PC-9 (cell line): ENCODE data around the gene SLC2A8. TPM values are rescaled to one million over a fixed set of nuclear protein-coding genes. Genes with fewer than 3 reads are reported as not detected.

ENCODE experiments used
- BruUV-seq: library from RNA; stranded (reverse); fragments of 400-500 nt; replicated peaks from 2 replicates; lab custom pipeline; 2021; lab: Mats Ljungman, UMichigan
- CTCF ChIA-PET: fragments of 300-600 bp; sonication (Branson Sonifier 250); formaldehyde crosslinking; loops from one replicate; lab custom pipeline; 2022; ENCODE audit warnings: antibody characterized with exemption; lab: Charles Lee
- POLR2A ChIA-PET: fragments of 300-600 bp; sonication (Branson Sonifier 250); formaldehyde crosslinking; loops from one replicate; lab custom pipeline; 2022; ENCODE audit warnings: antibody characterized with exemption; ENCODE audit not compliant: unreplicated experiment; lab: Charles Lee
- DNase-seq, 2 experiments: peaks; one replicate each; pipeline versions ENCODE4 v3.0.0 to v3.0.0-alpha.2; 2015 to 2022; ENCODE audit warnings: mixed read lengths in 1 of 2
- H2AFZ ChIP-seq: fragments of 200-600 bp; sonication (generic); 2 replicates; pipeline ENCODE4 v1.8.1; 2017; ENCODE audit warnings: antibody characterized with exemption
- H3F3A ChIP-seq: fragments of 200-600 bp; sonication (generic); 2 replicates; pipeline ENCODE4 v1.8.1; 2017; ENCODE audit warnings: antibody characterized with exemption, mild to moderate bottlenecking, low read depth; ENCODE audit not compliant: insufficient read depth
- H3K27ac ChIP-seq: fragments of 200-600 bp; sonication (generic); 2 replicates; pipeline ENCODE4 v1.6.1; 2016; ENCODE audit warnings: mixed run types
- H3K27me3 ChIP-seq: fragments of 200-600 bp; sonication (generic); 2 replicates; pipeline ENCODE4 v1.6.1; 2016; ENCODE audit warnings: low read depth, mixed run types; ENCODE audit not compliant: insufficient read depth
- H3K36me3 ChIP-seq: fragments of 200-600 bp; sonication (generic); 2 replicates; pipeline ENCODE4 v1.6.1; 2016; ENCODE audit warnings: low read depth, mixed run types
- H3K4me1 ChIP-seq: fragments of 200-600 bp; sonication (generic); replicated peaks from 2 replicates; pipeline ENCODE4 v1.6.1; 2016; ENCODE audit warnings: mixed run types; ENCODE audit not compliant: insufficient read depth
- H3K4me2 ChIP-seq: fragments of 200-600 bp; sonication (generic); 2 replicates; pipeline ENCODE4 v1.6.1; 2017; ENCODE audit warnings: mixed run types
- H3K4me3 ChIP-seq: fragments of 200-600 bp; sonication (generic); 2 replicates; pipeline ENCODE4 v1.6.1; 2016; ENCODE audit warnings: mixed run types
- H3K79me2 ChIP-seq: fragments of 200-600 bp; sonication (generic); 2 replicates; pipeline ENCODE4 v1.6.1; 2017; ENCODE audit warnings: low read depth, mixed run types
- H3K9me2 ChIP-seq: fragments of 200-600 bp; sonication (generic); 2 replicates; pipeline ENCODE4 v1.8.1; 2017; ENCODE audit warnings: mild to moderate bottlenecking; ENCODE audit not compliant: insufficient read depth
- H3K9me3 ChIP-seq: fragments of 200-600 bp; sonication (generic); 2 replicates; pipeline ENCODE4 v1.8.1; 2016; ENCODE audit warnings: low read depth; ENCODE audit not compliant: insufficient read depth
- H4K20me1 ChIP-seq: fragments of 200-600 bp; sonication (generic); 2 replicates; pipeline ENCODE4 v1.8.1; 2017; ENCODE audit not compliant: insufficient read depth
- CTCF ChIP-seq: fragments of 200-600 bp; sonication (generic); conservative IDR thresholded peaks from 2 replicates; pipeline ENCODE4 v1.6.1; 2017; ENCODE audit warnings: mixed run types, antibody characterized with exemption, mild to moderate bottlenecking, moderate library complexity
- EZH2 ChIP-seq: fragments of 200-600 bp; sonication (generic); IDR thresholded peaks from 2 replicates; pipeline ENCODE4 v1.8.0; 2017; ENCODE audit warnings: antibody characterized with exemption, low read depth
- intact Hi-C: fragments of 100-400 bp; cut with micrococcal nuclease; formaldehyde crosslinking; loops from one replicate; pipeline ENCODE4 v1.10.0; 2022; ENCODE audit not compliant: unreplicated experiment
- total RNA-seq: library from RNA; stranded (reverse); gene quantifications from 2 replicates; pipeline ENCODE4 v1.2.3, GENCODE V29; 2021

Gene SLC2A8
- total RNA-seq, 1 experiment from 2014 or later, result 19.1 TPM

GRCh38 chr9:127360250-127360649 lies 36.7 kb upstream of the SLC2A8 start:
- no peaks in the 10 kb centered on the region for H4K20me1 ChIP-seq
- TF ChIP-seq EZH2 (no peak), CTCF (no peak)
- H3K9me3 ChIP-seq, result no peaks in the 10 kb centered on the region
- no peaks in the 10 kb centered on the region for H3K9me2 ChIP-seq
- no TSS peak for BruUV-seq
- no peak overlapping the region for H2AFZ ChIP-seq
- H3K36me3 ChIP-seq, result no peaks in the 10 kb centered on the region
- no peaks in the 10 kb centered on the region for H3F3A ChIP-seq
- POLR2A ChIA-PET, result no interaction called here
- intact Hi-C loops, result no loop called here
- no peaks in the 10 kb centered on the region for H3K27me3 ChIP-seq
- CTCF ChIA-PET, result interaction anchor here (0.7 kb wide), 1 partner anchor 86 kb away, joined by 6 read pairs; no protein-coding TSS in a partner anchor
- no peaks in the 10 kb centered on the region for H3K4me1 ChIP-seq
- no peak overlapping the region for H3K4me3 ChIP-seq
- H3K4me2 ChIP-seq, result no peak overlapping the region
- no peak overlapping the region for H3K27ac ChIP-seq
- no peaks in the 10 kb centered on the region for H3K79me2 ChIP-seq
- DNase-seq, result no peak

- no peak overlapping the region for H2AFZ ChIP-seq
- no peaks in the 10 kb centered on the region for H3F3A ChIP-seq
- no peak overlapping the region for H3K4me3 ChIP-seq
- DNase-seq, result peak in 1 of 2 experiments; percentile 11
- no peaks in the 10 kb centered on the region for H3K36me3 ChIP-seq
- ChIA-PET CTCF (no interaction called here), POLR2A (no interaction called here)
- H3K4me1 ChIP-seq, result no peaks in the 10 kb centered on the region
- TF ChIP-seq EZH2, result no peak
- 0 out of 2 replicates have a peak, but pooled peaks have one; percentile 38 for TF ChIP-seq CTCF
- no peaks in the 10 kb centered on the region for H3K9me2 ChIP-seq
- intact Hi-C loops, result no loop called here
- H3K9me3 ChIP-seq, result no peaks in the 10 kb centered on the region
- no peaks in the 10 kb centered on the region for H4K20me1 ChIP-seq
- BruUV-seq, result no TSS peak
- no peak overlapping the region for H3K4me2 ChIP-seq
- no peak overlapping the region for H3K27ac ChIP-seq
- H3K79me2 ChIP-seq, result no peaks in the 10 kb centered on the region
- H3K27me3 ChIP-seq, result no peaks in the 10 kb centered on the region
Measured at GRCh38 chr9:127360829-127361228, 36.1 kb upstream of the SLC2A8 start.

DNA sequence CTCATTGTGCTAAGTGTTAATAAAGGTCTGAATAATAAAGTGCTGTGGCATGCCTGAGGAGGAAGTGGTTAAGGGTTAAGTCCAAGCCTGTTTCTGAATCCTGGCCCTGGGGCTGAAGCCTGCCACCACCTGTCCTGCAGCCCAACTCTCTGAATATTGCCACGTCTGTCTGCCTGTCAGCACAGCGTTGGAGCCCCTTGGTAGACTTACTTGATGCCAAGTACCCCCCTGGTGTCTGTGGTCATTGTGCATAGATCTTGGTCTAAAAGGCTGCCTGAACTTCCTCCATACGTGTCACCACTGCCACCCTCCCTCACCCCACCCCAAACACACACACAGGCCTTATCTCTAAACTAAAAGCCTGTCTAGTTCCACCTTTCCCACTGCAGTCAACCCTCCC lies 35.4 kb upstream of the SLC2A8 start:
- no peaks in the 10 kb centered on the region for H3K36me3 ChIP-seq
- no peak for TF ChIP-seq EZH2
- TF ChIP-seq CTCF, result no peak
- intact Hi-C loops, result no loop called here
- no peaks in the 10 kb centered on the region for H3K79me2 ChIP-seq
- no peaks in the 10 kb centered on the region for H3K27me3 ChIP-seq
- no peaks in the 10 kb centered on the region for H3K4me1 ChIP-seq
- no peak overlapping the region for H3K4me2 ChIP-seq
- no peak overlapping the region for H2AFZ ChIP-seq
- no peaks in the 10 kb centered on the region for H3K9me3 ChIP-seq
- BruUV-seq, result no TSS peak
- no peak overlapping the region for H3K27ac ChIP-seq
- peak in 1 of 2 experiments; percentile 7 for DNase-seq
- H3F3A ChIP-seq, result no peaks in the 10 kb centered on the region
- no peaks in the 10 kb centered on the region for H3K9me2 ChIP-seq
- ChIA-PET POLR2A (no interaction called here), CTCF (no interaction called here)
- H3K4me3 ChIP-seq, result no peak overlapping the region
- no peaks in the 10 kb centered on the region for H4K20me1 ChIP-seq
